ENCODE measurements around the gene PLA2G5. TPM values are rescaled to one million over a fixed set of nuclear protein-coding genes. Genes with fewer than 3 reads are reported as not detected.

PLA2G5 gene
- total RNA-seq, 1 donor from 2014 or later = not detected

DNA sequence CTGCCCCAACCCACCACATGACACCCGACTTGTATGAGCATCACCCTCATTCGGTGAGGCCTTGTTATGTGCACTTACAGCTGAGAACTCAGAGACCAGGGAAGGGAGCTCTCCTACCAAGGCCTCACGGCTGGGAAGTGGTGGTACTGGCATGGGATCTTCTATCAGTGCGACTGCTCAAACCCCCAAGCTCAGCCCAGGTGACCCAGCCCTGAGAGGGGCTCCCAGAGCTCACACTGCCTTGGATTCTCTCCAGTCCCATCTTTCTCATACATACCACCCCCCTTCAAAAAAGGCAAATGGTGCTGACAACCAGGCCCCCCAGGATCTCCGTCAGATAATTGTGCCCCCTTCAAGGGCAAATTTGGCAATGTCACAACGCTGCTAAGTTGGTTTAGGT is 68.4 kb downstream of the PLA2G5 start:
- TF ChIP-seq, protein P1, sequence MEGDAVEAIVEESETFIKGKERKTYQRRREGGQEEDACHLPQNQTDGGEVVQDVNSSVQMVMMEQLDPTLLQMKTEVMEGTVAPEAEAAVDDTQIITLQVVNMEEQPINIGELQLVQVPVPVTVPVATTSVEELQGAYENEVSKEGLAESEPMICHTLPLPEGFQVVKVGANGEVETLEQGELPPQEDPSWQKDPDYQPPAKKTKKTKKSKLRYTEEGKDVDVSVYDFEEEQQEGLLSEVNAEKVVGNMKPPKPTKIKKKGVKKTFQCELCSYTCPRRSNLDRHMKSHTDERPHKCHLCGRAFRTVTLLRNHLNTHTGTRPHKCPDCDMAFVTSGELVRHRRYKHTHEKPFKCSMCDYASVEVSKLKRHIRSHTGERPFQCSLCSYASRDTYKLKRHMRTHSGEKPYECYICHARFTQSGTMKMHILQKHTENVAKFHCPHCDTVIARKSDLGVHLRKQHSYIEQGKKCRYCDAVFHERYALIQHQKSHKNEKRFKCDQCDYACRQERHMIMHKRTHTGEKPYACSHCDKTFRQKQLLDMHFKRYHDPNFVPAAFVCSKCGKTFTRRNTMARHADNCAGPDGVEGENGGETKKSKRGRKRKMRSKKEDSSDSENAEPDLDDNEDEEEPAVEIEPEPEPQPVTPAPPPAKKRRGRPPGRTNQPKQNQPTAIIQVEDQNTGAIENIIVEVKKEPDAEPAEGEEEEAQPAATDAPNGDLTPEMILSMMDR (conservative IDR thresholded peaks at IDR 0.05) = no peak
- Mint-ChIP-seq H3K27me3 (ENCODE audit: low read depth) (peaks cover 4% of the 10 kb centered on the region), H3K27ac (ENCODE audit: unreplicated experiment) (no peak overlapping the region), H3K4me1 (no peaks in the 10 kb centered on the region), H3K9me3 (peaks cover 5% of the 10 kb centered on the region), H3K36me3 (ENCODE audit: low read depth) (no peaks in the 10 kb centered on the region), H3K4me3 (no peak overlapping the region)
- DNase-seq (ENCODE audit: low read depth, low spot score) = no peak

DNA sequence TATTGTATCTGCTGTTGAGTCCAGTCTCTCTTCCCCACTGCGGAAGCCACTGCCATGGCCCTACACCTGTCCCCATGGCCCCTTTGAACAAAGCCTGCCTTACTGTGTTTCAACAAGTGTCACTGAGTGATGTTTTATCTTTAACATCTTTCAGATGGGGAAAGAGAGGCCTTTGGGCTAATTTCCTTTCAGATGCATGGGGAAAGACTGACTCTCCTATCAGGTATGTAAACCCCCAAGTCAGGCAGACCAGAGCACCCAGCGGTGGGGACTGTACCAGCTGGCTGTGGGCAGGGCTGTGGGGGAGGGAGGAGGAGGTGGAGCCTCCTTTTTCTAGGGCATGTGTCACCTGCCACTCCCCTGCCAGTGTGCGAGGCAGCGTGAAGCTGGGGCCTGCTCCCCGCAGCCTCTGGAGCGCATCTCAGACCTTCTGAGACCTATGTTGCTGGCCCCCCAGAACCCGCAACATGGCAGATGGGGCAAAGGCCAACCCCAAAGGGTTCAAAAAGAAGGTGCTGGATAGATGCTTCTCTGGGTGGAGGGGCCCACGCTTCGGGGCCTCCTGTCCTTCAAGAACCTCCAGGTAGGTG is 69.1 kb downstream of the PLA2G5 start, which contains the start of gene PLA2G2F:
Gene PLA2G2F, plus strand, starts transcription at position 363 of the 590 bp plus-strand sequence. Its CDS starts 105 bp downstream, at position 468.
- no peaks in the 10 kb centered on the region for H3K4me1 Mint-ChIP-seq
- peak within 1 kb of the TSS; percentile 35 for H3K27ac Mint-ChIP-seq (ENCODE audit: unreplicated experiment)
- H3K4me3 Mint-ChIP-seq = no peak within 1 kb of the TSS
- no peaks in the 10 kb centered on the region for H3K36me3 Mint-ChIP-seq (ENCODE audit: low read depth)
- peaks cover 5% of the 10 kb centered on the region for H3K9me3 Mint-ChIP-seq
- DNase-seq (ENCODE audit: low read depth, low spot score) = no peak
- peaks cover 2% of the 10 kb centered on the region for H3K27me3 Mint-ChIP-seq (ENCODE audit: low read depth)
- TF ChIP-seq, protein P1 (conservative IDR thresholded peaks at IDR 0.05) = no peak

DNA sequence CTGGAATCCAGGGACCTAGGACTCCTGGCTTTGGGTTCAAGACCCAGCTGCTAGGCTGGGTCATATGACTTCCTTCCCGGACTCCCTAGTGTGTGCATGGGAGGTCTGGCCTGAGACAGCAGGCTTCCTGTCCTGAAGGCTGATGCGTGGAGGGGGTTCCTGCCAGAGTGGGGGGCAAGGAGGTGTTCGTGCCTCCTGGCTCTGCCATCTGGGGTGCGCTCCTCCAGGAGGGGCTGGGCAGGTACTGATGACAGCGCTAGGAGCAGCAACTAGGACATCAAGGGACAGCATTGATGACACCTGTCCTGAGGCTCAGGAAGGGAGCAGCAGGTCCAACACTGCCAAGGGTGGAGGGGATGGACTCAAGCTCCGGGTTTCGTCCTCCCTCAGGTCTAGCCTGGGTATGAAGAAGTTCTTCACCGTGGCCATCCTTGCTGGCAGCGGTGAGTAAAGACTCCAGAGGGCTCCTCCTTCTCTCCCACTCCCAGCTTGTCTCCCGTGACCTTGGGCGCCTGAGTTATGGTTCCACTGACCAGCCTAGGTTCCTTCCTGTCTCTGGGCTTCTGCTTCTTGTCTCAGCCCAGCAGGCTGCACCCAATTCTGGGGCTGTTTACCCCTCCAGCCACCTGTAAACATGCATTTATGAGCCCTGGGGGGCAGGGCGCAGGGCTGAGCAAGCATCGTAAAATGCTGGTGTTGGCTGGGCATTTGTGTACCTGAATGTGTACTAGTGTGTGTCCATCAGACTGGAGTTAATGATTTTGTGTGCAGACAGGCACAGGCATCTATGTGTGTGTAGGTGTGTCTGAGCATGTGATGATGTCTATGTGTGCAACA is 70.0 kb downstream of the PLA2G5 start:
- Mint-ChIP-seq H3K9me3 (peaks cover 5% of the 10 kb centered on the region), H3K4me1 (no peaks in the 10 kb centered on the region), H3K4me3 (no peak overlapping the region), H3K27me3 (ENCODE audit: low read depth) (no peaks in the 10 kb centered on the region), H3K36me3 (ENCODE audit: low read depth) (no peaks in the 10 kb centered on the region), H3K27ac (ENCODE audit: unreplicated experiment) (peak overlapping the region; percentile 65)
- TF ChIP-seq, protein P1 (conservative IDR thresholded peaks at IDR 0.05) = no peak
- DNase-seq (ENCODE audit: low read depth, low spot score) = no peak

DNA sequence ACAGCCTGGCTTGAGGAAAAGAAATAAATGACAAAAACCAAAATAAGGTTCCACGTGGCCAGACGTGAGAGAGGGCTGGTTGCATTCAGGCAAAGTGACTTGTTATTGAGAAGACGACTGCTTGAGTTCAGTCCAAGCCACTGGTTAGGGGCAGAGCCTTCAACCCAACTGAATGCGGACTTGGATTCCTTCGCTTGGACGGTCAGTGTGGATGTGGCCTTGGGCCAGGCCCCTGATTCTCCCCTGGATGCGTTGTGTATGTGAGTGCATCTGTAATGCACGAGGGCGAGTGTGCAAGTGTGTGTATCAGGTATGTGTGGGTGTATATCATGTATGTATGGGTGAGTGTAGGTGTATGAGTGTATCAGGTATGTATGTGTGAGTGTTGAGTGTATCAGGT is 71.0 kb downstream of the PLA2G5 start:
- TF ChIP-seq, protein P1 (conservative IDR thresholded peaks at IDR 0.05) = no peak
- Mint-ChIP-seq H3K4me3 (no peak overlapping the region), H3K36me3 (ENCODE audit: low read depth) (no peaks in the 10 kb centered on the region), H3K9me3 (peaks cover 2% of the 10 kb centered on the region), H3K4me1 (no peaks in the 10 kb centered on the region), H3K27ac (ENCODE audit: unreplicated experiment) (no peak overlapping the region), H3K27me3 (ENCODE audit: low read depth) (no peaks in the 10 kb centered on the region)
- no peak for DNase-seq (ENCODE audit: low read depth, low spot score)

DNA sequence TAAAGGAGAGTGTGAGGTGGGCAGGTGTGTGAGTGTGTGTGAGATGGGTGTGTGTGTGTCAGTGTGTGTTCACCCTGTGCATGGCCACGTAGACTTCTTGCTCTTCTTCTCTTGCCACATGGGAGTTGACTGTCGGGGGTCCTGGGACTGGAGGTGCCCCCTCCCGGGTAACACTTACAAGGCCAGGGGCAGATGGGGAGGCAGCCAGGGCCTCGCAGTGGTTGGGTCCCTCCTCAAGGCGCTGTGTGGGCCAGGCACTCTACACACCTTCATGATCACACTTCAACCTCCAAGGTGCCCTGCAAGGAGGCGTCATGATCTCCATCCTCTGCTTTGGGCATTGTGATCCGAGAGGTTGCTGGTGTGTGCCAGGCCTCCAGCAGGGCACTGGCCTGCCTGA is 71.5 kb downstream of the PLA2G5 start:
- H3K27ac Mint-ChIP-seq (ENCODE audit: unreplicated experiment) = no peak overlapping the region
- H3K4me3 Mint-ChIP-seq = no peak overlapping the region
- TF ChIP-seq, protein P1 (conservative IDR thresholded peaks at IDR 0.05) = no peak
- H3K4me1 Mint-ChIP-seq = no peaks in the 10 kb centered on the region
- no peaks in the 10 kb centered on the region for H3K9me3 Mint-ChIP-seq
- DNase-seq (ENCODE audit: low read depth, low spot score) = no peak
- H3K36me3 Mint-ChIP-seq (ENCODE audit: low read depth) = no peaks in the 10 kb centered on the region
- H3K27me3 Mint-ChIP-seq (ENCODE audit: low read depth) = no peaks in the 10 kb centered on the region

Other genes with a start within 250 kb of the PLA2G5 start
- 23.3 and 23.5 TPM in 2 replicates for gene OTUD3, start 187.8 kb upstream of the PLA2G5 start, total RNA-seq
- not detected in 2 replicates for gene PLA2G2E, start 146.6 kb upstream of the PLA2G5 start, total RNA-seq
- not detected in 2 replicates for gene PLA2G2A, start 90.6 kb upstream of the PLA2G5 start, total RNA-seq
- gene PLA2G2D, start 49.3 kb downstream of the PLA2G5 start, total RNA-seq = not detected in 2 replicates
- not detected in 2 replicates for gene PLA2G2F, start 69.1 kb downstream of the PLA2G5 start, total RNA-seq
- 1.3 and 1.4 TPM in 2 replicates for gene UBXN10, start 115.9 kb downstream of the PLA2G5 start, total RNA-seq
- gene PLA2G2C, start 116.3 kb downstream of the PLA2G5 start, total RNA-seq = not detected in 2 replicates
- gene VWA5B1, start 220.7 kb downstream of the PLA2G5 start, total RNA-seq = 0.30 and 0.44 TPM in 2 replicates

All from neural crest cell (in vitro differentiated cells).